WTC11 (cell line): ENCODE measurements around the gene PTPN11. TPM values are rescaled to one million over a fixed set of nuclear protein-coding genes. Genes with fewer than 3 reads are reported as not detected.

Experiments
- ATAC-seq: fragments of 200-7000 bp; cut with Tn5 transposase; 2 replicates; pipeline ENCODE4 v1.10.0; 2021; ENCODE audit warnings: mild to moderate bottlenecking, moderate library complexity
- CTCF ChIA-PET: fragments of 300-600 bp; sonication (Branson Sonifier 250); formaldehyde crosslinking; loops from one replicate; lab custom pipeline; 2021; ENCODE audit warnings: antibody characterized with exemption; lab: Charles Lee
- POLR2A ChIA-PET: fragments of 350-600 bp; sonication (Branson Sonifier 250); formaldehyde crosslinking; loops from one replicate; lab custom pipeline; 2021; ENCODE audit warnings: antibody characterized with exemption; lab: Charles Lee
- DNase-seq: peaks from one replicate; pipeline ENCODE4 v3.0.0; 2021; ENCODE audit warnings: low spot score
- H3K27ac Mint-ChIP-seq: 2 replicates; pipeline ENCODE4 v1.8.0; 2021; ENCODE audit warnings: mixed read lengths
- H3K27me3 Mint-ChIP-seq: 2 replicates; pipeline ENCODE4 v1.8.0; 2021; ENCODE audit warnings: low read depth, mild to moderate bottlenecking, moderate library complexity, mixed read lengths
- H3K36me3 Mint-ChIP-seq: 2 replicates; pipeline ENCODE4 v1.8.0; 2021; ENCODE audit warnings: mixed read lengths
- H3K4me1 Mint-ChIP-seq: 2 replicates; pipeline ENCODE4 v1.8.0; 2022; ENCODE audit warnings: mixed read lengths
- H3K4me3 Mint-ChIP-seq: 2 replicates; pipeline ENCODE4 v1.8.0; 2021; ENCODE audit warnings: mild to moderate bottlenecking, moderate library complexity, mixed read lengths
- H3K9me3 Mint-ChIP-seq: 2 replicates; pipeline ENCODE4 v1.8.0; 2021; ENCODE audit warnings: mixed read lengths
- AR ChIP-seq: fragments of 250-450 bp; sonication (Bioruptor Pico); IDR thresholded peaks from 2 replicates; pipeline ENCODE4 v1.9.0; 2021; ENCODE audit warnings: mild to moderate bottlenecking
- ATF1 ChIP-seq: sonication (generic); formaldehyde crosslinking; IDR thresholded peaks from 2 replicates; pipeline ENCODE4 v1.8.1; 2023; ENCODE audit warnings: mild to moderate bottlenecking, moderate library complexity, missing genetic modification reagents
- CBFB ChIP-seq: sonication (generic); formaldehyde crosslinking; IDR thresholded peaks from 2 replicates; pipeline ENCODE4 v1.8.1; 2022; ENCODE audit warnings: mild to moderate bottlenecking, low read depth, missing genetic modification reagents
- CREB1 ChIP-seq: sonication (generic); formaldehyde crosslinking; IDR thresholded peaks from 2 replicates; pipeline ENCODE4 v1.8.0; 2023; ENCODE audit warnings: mild to moderate bottlenecking, missing genetic modification reagents
- ERG ChIP-seq: fragments of 250-450 bp; sonication (Bioruptor Pico); IDR thresholded peaks from 2 replicates; pipeline ENCODE4 v1.8.0; 2021; ENCODE audit warnings: mild to moderate bottlenecking
- HMGA2 ChIP-seq: fragments of 250-450 bp; sonication (Bioruptor Pico); IDR thresholded peaks from 2 replicates; pipeline ENCODE4 v1.4.0; 2021; ENCODE audit warnings: mild to moderate bottlenecking, moderate library complexity
- JUN ChIP-seq: sonication (generic); formaldehyde crosslinking; IDR thresholded peaks from 2 replicates; pipeline ENCODE4 v1.8.0; 2023; ENCODE audit warnings: mild to moderate bottlenecking, missing genetic modification reagents
- MXD4 ChIP-seq: fragments of 250-450 bp; sonication (Bioruptor Pico); IDR thresholded peaks from 2 replicates; pipeline ENCODE4 v1.8.0; 2021; ENCODE audit warnings: mild to moderate bottlenecking, moderate library complexity, borderline replicate concordance
- MYBL2 ChIP-seq: sonication (generic); formaldehyde crosslinking; IDR thresholded peaks from 2 replicates; pipeline ENCODE4 v1.8.1; 2023; ENCODE audit warnings: mild to moderate bottlenecking, moderate library complexity, missing genetic modification reagents
- RELA ChIP-seq: sonication (generic); formaldehyde crosslinking; IDR thresholded peaks from 2 replicates; pipeline ENCODE4 v1.8.1; 2022; ENCODE audit warnings: missing genetic modification reagents, mild to moderate bottlenecking, borderline replicate concordance
- SMAD4 ChIP-seq: sonication (generic); formaldehyde crosslinking; IDR thresholded peaks from 2 replicates; pipeline ENCODE4 v1.8.0; 2022; ENCODE audit warnings: mild to moderate bottlenecking, missing genetic modification reagents
- SOX15 ChIP-seq: fragments of 250-450 bp; sonication (Bioruptor Pico); IDR thresholded peaks from 2 replicates; pipeline ENCODE4 v1.9.0; 2021; ENCODE audit warnings: mild to moderate bottlenecking
- TEAD1 ChIP-seq: sonication (generic); formaldehyde crosslinking; IDR thresholded peaks from 2 replicates; pipeline ENCODE4 v1.8.0; 2022; ENCODE audit warnings: mild to moderate bottlenecking, missing genetic modification reagents
- ZNF281 ChIP-seq: sonication (generic); formaldehyde crosslinking; IDR thresholded peaks from 2 replicates; pipeline ENCODE4 v1.8.0; 2023; ENCODE audit warnings: mild to moderate bottlenecking, missing genetic modification reagents
- ZNF396 ChIP-seq: fragments of 250-450 bp; sonication (Bioruptor Pico); IDR thresholded peaks from 2 replicates; pipeline ENCODE4 v1.8.0; 2021; ENCODE audit warnings: mild to moderate bottlenecking, moderate library complexity, borderline replicate concordance
- ZSCAN18 ChIP-seq: fragments of 250-450 bp; sonication (Bioruptor Pico); IDR thresholded peaks from 2 replicates; pipeline ENCODE4 v2.1.2; 2022; ENCODE audit warnings: mild to moderate bottlenecking, moderate library complexity
- total RNA-seq: library from RNA; stranded (reverse); gene quantifications from 3 replicates; pipeline ENCODE4 v1.2.3, GENCODE V29; 2021

The PTPN11 gene
- total RNA-seq, 1 experiment from 2014 or later, result 112 TPM

GRCh38 chr12:112486361-112486760, 67.6 kb downstream of the PTPN11 start:
- POLR2A ChIA-PET, result no interaction called here
- Mint-ChIP-seq H3K9me3 (no peaks in the 10 kb centered on the region), H3K4me3 (no peak overlapping the region), H3K4me1 (no peaks in the 10 kb centered on the region), H3K27me3 (no peaks in the 10 kb centered on the region), H3K27ac (no peak overlapping the region), H3K36me3 (peaks cover 53% of the 10 kb centered on the region)
- ATAC-seq (no peak), DNase-seq (no peak)
- TF ChIP-seq HMGA2 (CRISPR knock-in tag), result no peak
- no peak for TF ChIP-seq RELA (CRISPR knock-in tag)
- TF ChIP-seq ERG (CRISPR knock-in tag), result no peak
- no peak for TF ChIP-seq SMAD4
- no peak for TF ChIP-seq MXD4 (CRISPR knock-in tag)
- no peak for TF ChIP-seq SOX15 (CRISPR knock-in tag)
- no peak for TF ChIP-seq CBFB (CRISPR knock-in tag)
- no peak for TF ChIP-seq MYBL2 (CRISPR knock-in tag)
- CTCF ChIA-PET, result no interaction called here

- Mint-ChIP-seq H3K27me3 (no peaks in the 10 kb centered on the region), H3K27ac (no peak overlapping the region), H3K9me3 (no peaks in the 10 kb centered on the region), H3K4me1 (no peaks in the 10 kb centered on the region), H3K4me3 (no peak overlapping the region), H3K36me3 (peaks cover 57% of the 10 kb centered on the region)
- TF ChIP-seq AR (no peak), ZSCAN18 (no peak), JUN (CRISPR knock-in tag) (no peak), CREB1 (CRISPR knock-in tag) (no peak), ZNF396 (CRISPR knock-in tag) (no peak), ZNF281 (CRISPR knock-in tag) (no peak), TEAD1 (CRISPR knock-in tag) (no peak), ATF1 (no peak), CBFB (CRISPR knock-in tag) (no peak)
- DNase-seq, result no peak
- ATAC-seq, result no peak
- ChIA-PET POLR2A (no interaction called here), CTCF (no interaction called here)
Observed at GRCh38 chr12:112488257-112488876, 69.6 kb downstream of the PTPN11 start.
